Epithelial cell of esophagus (primary cell): ENCODE results near the gene SIRT2.

Experiments
- DNase-seq: peaks from one replicate; pipeline ENCODE4 v3.0.0; 2010; ENCODE audit warnings: low read depth
- H3K4me3 ChIP-seq: 2 replicates; pipeline ENCODE4 v1.5.1; 2011; ENCODE audit warnings: mild to moderate bottlenecking, low read length, control low read depth
- TF ChIP-seq, protein P1 (sequence below): IDR thresholded peaks from 2 replicates; pipeline ENCODE4 v1.5.1; 2011; ENCODE audit warnings: low read depth, mild to moderate bottlenecking, low read length, control low read depth, inconsistent platforms; ENCODE audit not compliant: insufficient read depth; ENCODE audit errors: missing control alignments

SIRT2 gene

DNA sequence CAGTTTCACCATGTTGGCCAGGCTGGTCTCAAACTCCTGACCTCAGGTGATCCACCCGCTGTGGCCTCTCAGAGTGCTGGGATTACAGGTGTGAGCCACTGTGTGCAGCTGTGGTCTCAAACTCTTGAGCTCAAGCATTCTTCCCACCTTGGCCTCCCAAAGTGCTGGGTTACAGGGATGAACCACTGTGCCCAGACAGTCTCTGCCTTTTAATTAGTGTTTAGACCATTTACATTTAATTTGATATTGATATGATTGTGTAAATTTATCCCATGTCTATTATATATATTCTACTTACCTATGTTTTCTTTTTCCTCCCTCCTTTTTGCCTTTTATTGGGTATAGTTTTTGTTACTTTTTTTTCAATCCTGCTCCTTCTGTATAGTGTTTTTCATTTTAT lies 2.3 kb upstream of the SIRT2 start:
- no peak overlapping the region for H3K4me3 ChIP-seq
- DNase-seq: no peak
- TF ChIP-seq, protein P1, sequence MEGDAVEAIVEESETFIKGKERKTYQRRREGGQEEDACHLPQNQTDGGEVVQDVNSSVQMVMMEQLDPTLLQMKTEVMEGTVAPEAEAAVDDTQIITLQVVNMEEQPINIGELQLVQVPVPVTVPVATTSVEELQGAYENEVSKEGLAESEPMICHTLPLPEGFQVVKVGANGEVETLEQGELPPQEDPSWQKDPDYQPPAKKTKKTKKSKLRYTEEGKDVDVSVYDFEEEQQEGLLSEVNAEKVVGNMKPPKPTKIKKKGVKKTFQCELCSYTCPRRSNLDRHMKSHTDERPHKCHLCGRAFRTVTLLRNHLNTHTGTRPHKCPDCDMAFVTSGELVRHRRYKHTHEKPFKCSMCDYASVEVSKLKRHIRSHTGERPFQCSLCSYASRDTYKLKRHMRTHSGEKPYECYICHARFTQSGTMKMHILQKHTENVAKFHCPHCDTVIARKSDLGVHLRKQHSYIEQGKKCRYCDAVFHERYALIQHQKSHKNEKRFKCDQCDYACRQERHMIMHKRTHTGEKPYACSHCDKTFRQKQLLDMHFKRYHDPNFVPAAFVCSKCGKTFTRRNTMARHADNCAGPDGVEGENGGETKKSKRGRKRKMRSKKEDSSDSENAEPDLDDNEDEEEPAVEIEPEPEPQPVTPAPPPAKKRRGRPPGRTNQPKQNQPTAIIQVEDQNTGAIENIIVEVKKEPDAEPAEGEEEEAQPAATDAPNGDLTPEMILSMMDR: no peak

DNA sequence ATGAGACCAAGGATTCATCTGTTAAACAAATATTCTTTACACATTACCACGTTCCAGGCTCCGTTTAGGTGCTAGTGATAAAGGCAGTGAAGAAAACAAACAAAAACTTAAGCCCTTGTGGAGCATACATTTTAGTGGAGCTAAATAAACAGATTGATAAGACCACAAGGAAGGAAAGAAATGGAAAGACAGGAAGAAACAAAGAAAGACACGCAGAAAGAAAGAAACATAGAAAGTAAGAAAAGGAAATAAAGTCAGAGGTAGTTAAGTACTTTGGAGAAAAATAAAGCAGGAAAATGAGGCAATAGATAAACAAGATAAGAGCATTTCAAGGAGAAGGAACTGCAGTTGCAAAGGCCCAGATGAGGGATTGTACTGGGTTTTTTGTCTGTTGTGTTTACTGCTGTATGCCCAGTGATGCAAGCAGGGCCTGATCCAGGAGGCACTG lies 1.3 kb upstream of the SIRT2 start:
- no peak for DNase-seq
- TF ChIP-seq, protein P1: no peak
- peak overlapping the region; percentile 95 for H3K4me3 ChIP-seq

DNA sequence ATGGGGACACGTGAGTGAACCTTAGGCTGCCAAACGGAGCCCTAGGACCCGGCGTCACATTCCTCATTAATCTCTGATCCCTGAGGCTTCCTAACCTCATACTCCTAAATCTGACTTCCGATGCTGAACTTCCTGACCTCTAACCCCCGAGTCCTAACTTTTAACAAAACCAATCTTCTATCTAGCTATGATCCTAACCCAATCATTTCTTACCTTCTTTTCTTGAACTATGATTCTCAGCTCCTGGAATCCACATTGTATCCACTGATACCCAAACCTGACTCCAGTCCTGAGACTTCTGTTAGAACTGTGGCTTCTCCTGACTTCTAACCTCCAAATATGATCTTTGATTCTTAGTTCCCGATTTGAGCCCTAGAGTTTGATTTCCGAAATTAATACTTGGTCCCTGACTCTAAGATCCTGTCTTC lies 798 bp upstream of the SIRT2 start:
- TF ChIP-seq, protein P1: no peak
- H3K4me3 ChIP-seq: peak overlapping the region; percentile 95
- DNase-seq: peak; percentile 65

DNA sequence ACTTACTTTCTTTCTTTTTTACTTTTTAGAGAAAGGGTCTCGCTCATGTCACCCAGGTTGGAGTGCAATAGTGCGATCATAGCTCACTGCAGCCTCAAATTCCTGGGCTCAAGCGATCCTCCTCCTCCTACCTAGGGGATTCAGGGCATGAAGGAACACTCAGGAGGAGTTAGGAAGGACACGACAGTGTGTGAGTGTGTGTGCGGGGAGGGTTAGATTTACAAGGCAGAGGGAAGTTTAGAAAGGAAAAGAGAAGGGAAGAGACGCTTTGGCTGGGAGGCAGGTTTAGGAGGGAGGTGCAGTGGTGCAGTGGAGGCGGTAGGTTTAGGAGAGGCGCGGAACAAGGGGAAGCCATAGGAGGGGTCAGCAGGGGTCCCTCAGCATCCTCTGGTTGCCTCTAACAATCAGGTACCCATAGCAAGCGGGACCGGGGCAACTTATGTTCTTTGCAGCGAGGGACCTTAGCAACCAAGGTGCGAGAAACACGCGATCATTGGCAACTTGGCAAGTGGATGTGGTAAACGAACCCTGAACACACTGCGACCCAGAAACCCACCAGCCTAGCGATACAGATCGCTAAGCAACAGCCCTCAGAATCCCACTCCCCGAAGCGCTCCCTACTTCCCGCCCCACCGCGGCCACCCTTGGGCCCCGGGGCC lies 501 bp downstream of the SIRT2 start:
- TF ChIP-seq, protein P1: no peak
- peak; percentile 19 for DNase-seq
- peak overlapping the region; percentile 95 for H3K4me3 ChIP-seq

DNA sequence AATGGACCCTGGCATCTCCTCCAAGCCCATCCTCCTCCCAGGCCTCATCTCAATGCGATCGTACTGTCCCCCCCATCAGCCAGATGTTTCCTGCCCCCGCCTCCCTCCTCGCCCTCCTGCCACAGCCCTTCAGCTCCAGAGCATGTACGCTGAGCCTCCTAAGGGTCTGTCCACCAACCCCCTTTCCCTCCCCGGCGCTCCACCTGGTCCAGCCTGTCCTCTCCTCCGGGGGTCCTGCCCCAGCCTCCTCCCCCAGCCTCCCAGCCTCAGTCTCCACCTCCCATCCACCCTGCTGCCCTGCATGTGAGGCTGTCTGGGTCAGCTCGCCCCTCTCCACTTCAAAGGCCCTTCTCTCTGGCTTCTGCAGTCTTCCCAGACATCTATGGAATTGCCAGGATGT lies 4.5 kb downstream of the SIRT2 start:
- H3K4me3 ChIP-seq: no peak overlapping the region
- no peak for DNase-seq
- TF ChIP-seq, protein P1: no peak

DNA sequence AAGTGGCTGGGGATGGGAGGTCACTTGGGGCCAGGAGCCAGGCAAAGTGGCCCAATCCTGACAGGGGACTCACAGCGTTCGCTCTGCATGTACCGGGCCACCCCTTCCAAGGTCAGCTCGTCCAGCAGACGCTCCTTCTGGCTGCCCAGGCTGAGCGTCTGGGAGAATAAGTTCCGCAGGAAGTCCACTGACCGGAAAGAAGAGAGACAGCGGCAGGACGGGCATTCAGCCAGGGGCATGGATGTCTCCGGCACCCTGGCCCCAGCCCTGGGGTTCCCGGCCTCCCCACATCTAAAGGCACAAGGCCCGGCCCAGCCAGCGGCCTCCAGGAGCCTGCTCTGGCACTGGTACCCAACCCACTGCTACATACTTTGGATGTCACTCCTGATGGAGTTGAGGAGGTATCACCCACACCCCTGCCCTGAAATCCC lies 6.1 kb downstream of the SIRT2 start:
- TF ChIP-seq, protein P1: no peak
- DNase-seq: no peak
- H3K4me3 ChIP-seq: no peak overlapping the region

DNA sequence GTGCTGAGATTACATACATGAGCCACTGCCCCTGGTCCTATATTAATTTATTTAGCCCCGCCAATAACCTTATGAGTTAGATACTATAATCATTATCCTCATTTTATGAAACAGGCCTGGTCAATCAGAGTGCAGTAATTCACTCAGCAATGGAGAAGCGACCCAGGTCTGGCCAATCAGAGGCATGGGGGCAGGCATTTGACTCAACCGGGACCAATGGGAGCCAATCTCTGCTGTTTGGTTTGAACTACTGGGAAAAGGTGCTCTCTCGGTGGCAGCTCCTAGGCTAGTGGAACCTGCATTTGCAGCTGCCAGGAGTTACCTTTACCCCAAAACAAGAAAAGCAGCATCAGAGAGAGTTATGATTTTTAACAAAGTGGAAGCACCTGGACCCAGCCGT lies 6.6 kb downstream of the SIRT2 start:
- no peak overlapping the region for H3K4me3 ChIP-seq
- no peak for DNase-seq
- TF ChIP-seq, protein P1: no peak
